ENCODE data around the gene HOXB8. TPM values are rescaled to one million over a fixed set of nuclear protein-coding genes. Genes with fewer than 3 reads are reported as not detected.
A peak's percentile ranks its signal among the peaks of the same experiment; 100 is the strongest.

The HOXB8 gene
- total and polyA plus RNA-seq, 4 experiments from 2014 or later: not detected

- Mint-ChIP-seq H3K4me3 (peak overlapping the region in 4 of 8 donors; percentile 29 to 81 (median 66)), H3K4me1 (peaks cover 18 to 55% (median 34%) of the 10 kb centered on the region in 4 donors), H3K27ac (peak overlapping the region in 2 of 7 donors; percentile 46 to 74), H3K9me3 (no peaks in the 10 kb centered on the region), H3K36me3 (no peaks in the 10 kb centered on the region), H3K27me3 (peaks cover 67 to 83% of the 10 kb centered on the region in 2 donors)
- intact Hi-C loops (cut with micrococcal nuclease): no loop called here
- Histone ChIP-seq H3K27me3 (ENCODE audit: insufficient read depth, low read length) (peaks cover 83% of the 10 kb centered on the region), H3K9me3 (ENCODE audit: control insufficient read depth in 1 of 2, low read length in 2 of 2) (no peaks in the 10 kb centered on the region), H3K27ac (ENCODE audit: low read depth, low read length) (no peak overlapping the region), H3K4me3 (ENCODE audit: low read length in 2 of 2) (no peak overlapping the region), H3K4me1 (ENCODE audit: insufficient read depth, low read length) (peaks cover 53% of the 10 kb centered on the region), H3K36me3 (ENCODE audit: insufficient read depth, low read length) (no peaks in the 10 kb centered on the region)
- ChIA-PET POLR2A (ENCODE audit: partially characterized antibody) (interaction anchor here (1.0 kb wide), 1 partner anchor 11 kb away, joined by 5 read pairs; no protein-coding TSS in a partner anchor), CTCF (ENCODE audit: partially characterized antibody) (interaction anchor here (0.5 to 2.6 kb wide), 7 partner anchors 8 to 363 kb away, joined by 3 to 9 read pairs (median 3); no protein-coding TSS in a partner anchor)
- no peak for DNase-seq
Observed at GRCh38 chr17:48601539-48602425, 13.3 kb downstream of the HOXB8 start.

- Histone ChIP-seq H3K9me3 (ENCODE audit: control insufficient read depth in 1 of 2, low read length in 2 of 2) (no peaks in the 10 kb centered on the region), H3K4me3 (ENCODE audit: low read length in 2 of 2) (no peak overlapping the region), H3K4me1 (ENCODE audit: insufficient read depth, low read length) (peaks cover 59% of the 10 kb centered on the region), H3K27me3 (ENCODE audit: insufficient read depth, low read length) (peaks cover 86% of the 10 kb centered on the region), H3K27ac (ENCODE audit: low read depth, low read length) (no peak overlapping the region), H3K36me3 (ENCODE audit: insufficient read depth, low read length) (no peaks in the 10 kb centered on the region)
- Mint-ChIP-seq H3K9me3 (no peaks in the 10 kb centered on the region), H3K27me3 (peaks cover 67 to 85% of the 10 kb centered on the region in 2 donors), H3K4me3 (peak overlapping the region in 1 of 8 donors; percentile 2), H3K27ac (peak overlapping the region in 1 of 7 donors; percentile 34), H3K4me1 (peaks cover 23 to 61% (median 40%) of the 10 kb centered on the region in 4 donors), H3K36me3 (no peaks in the 10 kb centered on the region)
- ChIA-PET CTCF (ENCODE audit: partially characterized antibody) (interaction anchor here (1.0 to 2.6 kb wide), 5 partner anchors 8 to 362 kb away, joined by 3 to 9 read pairs (median 3); no protein-coding TSS in a partner anchor), POLR2A (ENCODE audit: partially characterized antibody) (interaction anchor here (1.0 kb wide), 1 partner anchor 12 kb away, joined by 5 read pairs; no protein-coding TSS in a partner anchor)
- intact Hi-C loops (cut with micrococcal nuclease): no loop called here
- no peak for DNase-seq
Observed at GRCh38 chr17:48601207-48601538, 13.9 kb downstream of the HOXB8 start.

GRCh38 chr17:48600244-48601098 is 14.6 kb downstream of the HOXB8 start:
- no peaks in the 10 kb centered on the region for H3K36me3 Mint-ChIP-seq

GRCh38 chr17:48599354-48599753 is 15.7 kb downstream of the HOXB8 start:
- Histone ChIP-seq H3K36me3 (ENCODE audit: insufficient read depth, low read length) (no peaks in the 10 kb centered on the region), H3K9me3 (ENCODE audit: control insufficient read depth in 1 of 2, low read length in 2 of 2) (no peaks in the 10 kb centered on the region), H3K27me3 (ENCODE audit: insufficient read depth, low read length) (peaks cover 85% of the 10 kb centered on the region), H3K4me1 (ENCODE audit: insufficient read depth, low read length) (peaks cover 55% of the 10 kb centered on the region), H3K4me3 (ENCODE audit: low read length in 2 of 2) (no peak overlapping the region), H3K27ac (ENCODE audit: low read depth, low read length) (no peak overlapping the region)
- POLR2A ChIA-PET (ENCODE audit: partially characterized antibody): interaction anchor here (0.6 to 1.1 kb wide), 2 partner anchors 19 to 519 kb away, joined by 3 to 4 read pairs; no protein-coding TSS in a partner anchor
- peaks cover 21 to 55% (median 38%) of the 10 kb centered on the region in 4 donors for H3K4me1 Mint-ChIP-seq
- no peaks in the 10 kb centered on the region for H3K36me3 Mint-ChIP-seq
- no peak for DNase-seq
- CTCF ChIA-PET (ENCODE audit: partially characterized antibody): interaction anchor here (1.0 to 1.5 kb wide), 2 partner anchors 10 to 111 kb away, joined by 3 read pairs; no protein-coding TSS in a partner anchor
- H3K9me3 Mint-ChIP-seq: no peaks in the 10 kb centered on the region
- intact Hi-C loops (cut with micrococcal nuclease): no loop called here
- peak overlapping the region in 1 of 7 donors; percentile 73 for H3K27ac Mint-ChIP-seq
- peak overlapping the region in 1 of 8 donors; percentile 93 for H3K4me3 Mint-ChIP-seq
- peaks cover 65 to 83% of the 10 kb centered on the region in 2 donors for H3K27me3 Mint-ChIP-seq

More at GRCh38 chr17:48600244-48601098, 14.6 kb downstream of the HOXB8 start:
- H3K27me3 Mint-ChIP-seq: peaks cover 68 to 84% of the 10 kb centered on the region in 2 donors
- Histone ChIP-seq H3K9me3 (ENCODE audit: control insufficient read depth in 1 of 2, low read length in 2 of 2) (no peaks in the 10 kb centered on the region), H3K4me1 (ENCODE audit: insufficient read depth, low read length) (peaks cover 62% of the 10 kb centered on the region), H3K36me3 (ENCODE audit: insufficient read depth, low read length) (no peaks in the 10 kb centered on the region), H3K27ac (ENCODE audit: low read depth, low read length) (no peak overlapping the region), H3K27me3 (ENCODE audit: insufficient read depth, low read length) (peaks cover 89% of the 10 kb centered on the region), H3K4me3 (ENCODE audit: low read length in 2 of 2) (no peak overlapping the region)
- ChIA-PET CTCF (ENCODE audit: partially characterized antibody) (interaction anchor here (1.1 to 2.6 kb wide), 3 partner anchors 9 to 362 kb away, joined by 3 to 9 read pairs (median 4); no protein-coding TSS in a partner anchor), POLR2A (ENCODE audit: partially characterized antibody) (no interaction called here)
- no peaks in the 10 kb centered on the region for H3K9me3 Mint-ChIP-seq
- no peak overlapping the region for H3K4me3 Mint-ChIP-seq
- intact Hi-C loops (cut with micrococcal nuclease): no loop called here
- peak overlapping the region in 1 of 7 donors; percentile 34 for H3K27ac Mint-ChIP-seq
- peaks cover 23 to 63% (median 41%) of the 10 kb centered on the region in 4 donors for H3K4me1 Mint-ChIP-seq
- no peak for DNase-seq

GRCh38 chr17:48598736-48599135 is 16.4 kb downstream of the HOXB8 start:
- intact Hi-C loops (cut with micrococcal nuclease): no loop called here

GRCh38 chr17:48597778-48598631 is 17.1 kb downstream of the HOXB8 start:
- Mint-ChIP-seq H3K27me3 (peaks cover 55 to 80% of the 10 kb centered on the region in 2 donors), H3K36me3 (no peaks in the 10 kb centered on the region), H3K4me1 (peaks cover 21 to 57% (median 41%) of the 10 kb centered on the region in 4 donors), H3K9me3 (no peaks in the 10 kb centered on the region), H3K4me3 (peak overlapping the region; percentile 75 to 93 (median 86)), H3K27ac (peak overlapping the region in 2 of 7 donors; percentile 49 to 73)
- Histone ChIP-seq H3K27me3 (ENCODE audit: insufficient read depth, low read length) (peaks cover 76% of the 10 kb centered on the region), H3K4me1 (ENCODE audit: insufficient read depth, low read length) (peaks cover 52% of the 10 kb centered on the region), H3K36me3 (ENCODE audit: insufficient read depth, low read length) (no peaks in the 10 kb centered on the region), H3K27ac (ENCODE audit: low read depth, low read length) (no peak overlapping the region), H3K9me3 (ENCODE audit: control insufficient read depth in 1 of 2, low read length in 2 of 2) (no peaks in the 10 kb centered on the region), H3K4me3 (ENCODE audit: low read length in 2 of 2) (peak overlapping the region; percentile 54 to 57)
- CTCF ChIA-PET (ENCODE audit: partially characterized antibody): interaction anchor here (0.7 to 1.5 kb wide), 3 partner anchors 12 to 254 kb away, joined by 3 read pairs; no protein-coding TSS in a partner anchor
- no peak for DNase-seq
- POLR2A ChIA-PET (ENCODE audit: partially characterized antibody): no interaction called here
- intact Hi-C loops (cut with micrococcal nuclease): no loop called here

More at GRCh38 chr17:48598736-48599135, 16.4 kb downstream of the HOXB8 start:
- H3K27ac ChIP-seq (ENCODE audit: low read depth, low read length): no peak overlapping the region
- H3K27me3 ChIP-seq (ENCODE audit: insufficient read depth, low read length): peaks cover 79% of the 10 kb centered on the region
- H3K9me3 ChIP-seq (ENCODE audit: control insufficient read depth in 1 of 2, low read length in 2 of 2): no peaks in the 10 kb centered on the region
- H3K4me3 ChIP-seq (ENCODE audit: low read length in 2 of 2): no peak overlapping the region
- peaks cover 19 to 55% (median 38%) of the 10 kb centered on the region in 4 donors for H3K4me1 Mint-ChIP-seq
- H3K27me3 Mint-ChIP-seq: peaks cover 62 to 81% of the 10 kb centered on the region in 2 donors
- H3K9me3 Mint-ChIP-seq: no peaks in the 10 kb centered on the region
- H3K4me3 Mint-ChIP-seq: peak overlapping the region in 7 of 8 donors; percentile 75 to 93 (median 87)
- POLR2A ChIA-PET (ENCODE audit: partially characterized antibody): interaction anchor here (0.6 to 1.1 kb wide), 2 partner anchors 20 to 518 kb away, joined by 3 to 4 read pairs; no protein-coding TSS in a partner anchor
- DNase-seq: no peak
- no peaks in the 10 kb centered on the region for H3K36me3 Mint-ChIP-seq
- H3K27ac Mint-ChIP-seq: peak overlapping the region in 1 of 7 donors; percentile 73
- CTCF ChIA-PET (ENCODE audit: partially characterized antibody): interaction anchor here (0.7 to 1.5 kb wide), 3 partner anchors 11 to 254 kb away, joined by 3 read pairs; no protein-coding TSS in a partner anchor
- H3K4me1 ChIP-seq (ENCODE audit: insufficient read depth, low read length): peaks cover 49% of the 10 kb centered on the region
- H3K36me3 ChIP-seq (ENCODE audit: insufficient read depth, low read length): no peaks in the 10 kb centered on the region

All from CD4-positive, alpha-beta memory T cell (primary cell).